Thyroid gland (tissue), 4 donors: ENCODE measurements around the gene CCDC85C.

Source experiments
- POLR2A ChIP-seq, 2 donors: fragments of 450-650 bp; IDR thresholded peaks; one replicate each; pipeline ENCODE4 v1.6.1; 2017; ENCODE audit warnings: antibody characterized with exemption in 2 of 2, mild to moderate bottlenecking in 2 of 2, moderate library complexity in 1 of 2
- TF ChIP-seq, protein P1 (sequence below), 6 experiments: fragments of 200-600 bp in 3 of 6; fragments of 450-650 bp in 3 of 6; sonication (generic) in 3 of 6; IDR thresholded peaks; one replicate each; pipeline ENCODE4 v1.5.1; 2016 to 2019; ENCODE audit warnings: antibody characterized with exemption in 6 of 6, mild to moderate bottlenecking in 2 of 6, inconsistent platforms in 1 of 6, moderate library complexity in 1 of 6

DNA sequence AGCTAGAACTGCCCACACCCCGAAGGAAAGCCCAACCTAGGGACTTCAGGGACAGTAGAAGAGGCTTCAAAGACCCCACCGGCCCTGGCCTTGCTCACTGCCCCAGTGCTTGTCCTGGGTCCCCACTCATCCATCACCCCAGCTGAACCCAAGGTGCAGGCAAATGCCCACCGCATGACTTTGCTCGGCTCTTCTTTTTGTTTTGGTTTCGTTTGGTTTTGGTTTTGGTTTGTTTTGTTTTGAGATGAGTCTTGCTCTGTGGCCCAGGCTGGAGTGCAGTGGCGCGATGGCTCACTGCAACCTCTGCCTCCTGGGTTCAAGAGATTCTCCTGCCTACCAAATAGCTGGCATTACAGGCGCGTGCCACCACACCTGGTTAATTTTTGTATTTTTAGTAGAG, 9.0 kb downstream of the CCDC85C start:
- TF ChIP-seq, protein P1, sequence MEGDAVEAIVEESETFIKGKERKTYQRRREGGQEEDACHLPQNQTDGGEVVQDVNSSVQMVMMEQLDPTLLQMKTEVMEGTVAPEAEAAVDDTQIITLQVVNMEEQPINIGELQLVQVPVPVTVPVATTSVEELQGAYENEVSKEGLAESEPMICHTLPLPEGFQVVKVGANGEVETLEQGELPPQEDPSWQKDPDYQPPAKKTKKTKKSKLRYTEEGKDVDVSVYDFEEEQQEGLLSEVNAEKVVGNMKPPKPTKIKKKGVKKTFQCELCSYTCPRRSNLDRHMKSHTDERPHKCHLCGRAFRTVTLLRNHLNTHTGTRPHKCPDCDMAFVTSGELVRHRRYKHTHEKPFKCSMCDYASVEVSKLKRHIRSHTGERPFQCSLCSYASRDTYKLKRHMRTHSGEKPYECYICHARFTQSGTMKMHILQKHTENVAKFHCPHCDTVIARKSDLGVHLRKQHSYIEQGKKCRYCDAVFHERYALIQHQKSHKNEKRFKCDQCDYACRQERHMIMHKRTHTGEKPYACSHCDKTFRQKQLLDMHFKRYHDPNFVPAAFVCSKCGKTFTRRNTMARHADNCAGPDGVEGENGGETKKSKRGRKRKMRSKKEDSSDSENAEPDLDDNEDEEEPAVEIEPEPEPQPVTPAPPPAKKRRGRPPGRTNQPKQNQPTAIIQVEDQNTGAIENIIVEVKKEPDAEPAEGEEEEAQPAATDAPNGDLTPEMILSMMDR (IDR thresholded peaks at IDR 0.05), result no peak
- no peak for TF ChIP-seq POLR2A (IDR thresholded peaks at IDR 0.05)
